Right lobe of liver (tissue), 6 donors: ENCODE measurements around the gene TBCD. TPM values are rescaled to one million over a fixed set of nuclear protein-coding genes. Genes with fewer than 3 reads are reported as not detected.
A peak's percentile ranks its signal among the peaks of the same experiment; 100 is the strongest.

Experiments used
- ATAC-seq, 4 donors: fragments of 200-7000 bp; cut with Tn5 transposase; one replicate each; pipeline ENCODE4 v1.9.1; 2020; ENCODE audit warnings: mild to moderate bottlenecking in 4 of 4, moderate library complexity in 4 of 4
- DNase-seq, 3 donors: peaks; one replicate each; pipeline ENCODE4 v3.0.0-alpha.2; 2020
- H3K27ac ChIP-seq, 3 donors: fragments of 200-600 bp; one replicate each; pipeline ENCODE4 v1.8.0; 2022
- H3K27me3 ChIP-seq, 2 donors: fragments of 200-600 bp; one replicate each; pipeline ENCODE4 v1.8.0; 2022
- H3K36me3 ChIP-seq, 4 donors: fragments of 200-600 bp; sonication (generic) in 1 of 4; one replicate each; pipeline versions ENCODE4 v1.5.1 to v1.8.0; 2017 to 2022; ENCODE audit warnings: control low read depth in 1 of 4
- H3K4me1 ChIP-seq, 4 donors: fragments of 200-600 bp; sonication (generic) in 1 of 4; one replicate each; pipeline versions ENCODE4 v1.5.1 to v1.8.0; 2017 to 2022; ENCODE audit warnings: control low read depth in 1 of 4
- H3K4me3 ChIP-seq, 3 donors: fragments of 200-600 bp; one replicate each; pipeline ENCODE4 v1.8.0; 2022
- H3K9me3 ChIP-seq, 4 donors: fragments of 200-600 bp; sonication (generic) in 1 of 4; one replicate each; pipeline versions ENCODE4 v1.5.1 to v1.8.0; 2017 to 2022; ENCODE audit warnings: control low read depth in 1 of 4
- CTCF ChIP-seq, 4 donors: fragments of 200-600 bp in 3 of 4; fragments of 450-650 bp in 1 of 4; IDR thresholded peaks; one replicate each; pipeline versions ENCODE4 v1.5.1 to v1.8.0; 2016 to 2022; ENCODE audit warnings: antibody characterized with exemption in 4 of 4, mild to moderate bottlenecking in 2 of 4
- POLR2A ChIP-seq: fragments of 450-650 bp; IDR thresholded peaks from one replicate; pipeline ENCODE4 v1.6.1; 2017; ENCODE audit warnings: antibody characterized with exemption, mild to moderate bottlenecking
- WGBS: methylation state at CpG from one replicate; pipeline ENCODE4 v1.1.6; 2018; ENCODE audit warnings: low coverage, low lambda C conversion rate; ENCODE audit not compliant: insufficient coverage; ENCODE audit errors: missing lambda C conversion rate; 5-methylcytosine and 5-hydroxymethylcytosine counted together
- intact Hi-C, 2 donors: fragments of 100-400 bp; cut with DNase I; formaldehyde crosslinking; loops; one replicate each; pipeline versions ENCODE4 v1.11.2 to v1.14.1; 2022
- total RNA-seq, 6 experiments: library from RNA; depleted of rRNA in 2 of 6; stranded (reverse); fragments of >200 nt in 2 of 6; fragmentation: NEBNext Ultra II Directional in 3 of 6; extraction: Animal tissue kit (Norgen Biotek cat#: 25700) in 3 of 6; gene quantifications; one replicate each; pipeline versions ENCODE4 v1.1.0 to v1.2.4, GENCODE V29; 2016 to 2023
- donor health status: DM: no; HTN: yes; CAD: no.
- donor health status: DM: no; HTN: no; CAD: no.
- donor health status: DM: no; HTN: no; CAD: no.
- donor health status: DM: no; HTN: yes; CAD: no.
- donor health status: DM: no; HTN: yes; CAD: no.

The TBCD gene
- total RNA-seq, 6 experiments from 2014 or later: 28.0 to 55.7 (median 41.3) TPM

- H3K27me3 ChIP-seq: no peaks in the 10 kb centered on the region
- no peaks in the 10 kb centered on the region for H3K4me1 ChIP-seq
- H3K9me3 ChIP-seq: no peaks in the 10 kb centered on the region
- intact Hi-C loops: no loop called here
- WGBS: 83% methylated on average over 14 of the region's 28 CpGs
- peak; percentile 8 to 36 (median 32) for DNase-seq
- no peak overlapping the region for H3K4me3 ChIP-seq
- no peak overlapping the region for H3K27ac ChIP-seq
- no peaks in the 10 kb centered on the region for H3K36me3 ChIP-seq
- no peak for TF ChIP-seq POLR2A
- no peak for TF ChIP-seq CTCF (IDR thresholded peaks at IDR 0.05)
- no peak for ATAC-seq
Observed at GRCh38 chr17:82959242-82959930, 207.5 kb downstream of the TBCD start.

- WGBS: 100% methylated on average over 4 of the region's 23 CpGs
- Histone ChIP-seq H3K4me3 (no peak overlapping the region), H3K27ac (no peak overlapping the region), H3K36me3 (no peaks in the 10 kb centered on the region), H3K27me3 (no peaks in the 10 kb centered on the region), H3K9me3 (no peaks in the 10 kb centered on the region), H3K4me1 (no peaks in the 10 kb centered on the region)
- intact Hi-C loops: no loop called here
- no peak for ATAC-seq
- peak; percentile 18 to 49 (median 39) for DNase-seq
- TF ChIP-seq POLR2A (no peak), CTCF (IDR thresholded peaks at IDR 0.05) (no peak)
Observed at GRCh38 chr17:82959990-82960418, 208.1 kb downstream of the TBCD start.

- no peaks in the 10 kb centered on the region for H3K4me1 ChIP-seq
- H3K27me3 ChIP-seq: no peaks in the 10 kb centered on the region
- no peak overlapping the region for H3K4me3 ChIP-seq
- no peaks in the 10 kb centered on the region for H3K9me3 ChIP-seq
- H3K36me3 ChIP-seq: no peaks in the 10 kb centered on the region
- intact Hi-C loops: no loop called here
- WGBS: 90% methylated on average over 22 of the region's 67 CpGs
- no peak for ATAC-seq
- peak in 2 of 3 donors; percentile 24 to 44 for DNase-seq
- TF ChIP-seq POLR2A: no peak
- TF ChIP-seq CTCF (IDR thresholded peaks at IDR 0.05): no peak
- H3K27ac ChIP-seq: no peak overlapping the region
Observed at GRCh38 chr17:82960419-82961271, 208.8 kb downstream of the TBCD start.

- H3K27ac ChIP-seq: no peak overlapping the region
- 91% methylated on average over 4 of the region's 19 CpGs for WGBS
- intact Hi-C loops: no loop called here
- ATAC-seq (no peak), DNase-seq (peak in 2 of 3 donors; percentile 12 to 41)
- H3K27me3 ChIP-seq: no peaks in the 10 kb centered on the region
- H3K4me1 ChIP-seq: no peaks in the 10 kb centered on the region
- no peak for TF ChIP-seq CTCF (IDR thresholded peaks at IDR 0.05)
- TF ChIP-seq POLR2A: no peak
- no peak overlapping the region for H3K4me3 ChIP-seq
- H3K9me3 ChIP-seq: no peaks in the 10 kb centered on the region
- H3K36me3 ChIP-seq: no peaks in the 10 kb centered on the region
Observed at GRCh38 chr17:82961366-82962162, 209.7 kb downstream of the TBCD start.
